GM23248 (cell line): ENCODE measurements around the gene MRPL20. TPM values are rescaled to one million over a fixed set of nuclear protein-coding genes. Genes with fewer than 3 reads are reported as not detected.
"Not testable (repeated sequence)": the region's sequence is repeated elsewhere in the genome, so short reads cannot be mapped to it uniquely, and the experiment has no call there.

ENCODE experiments used
- DNase-seq: peaks from one replicate; pipeline ENCODE4 v3.0.0-alpha.2; 2015
- H2AFZ ChIP-seq: fragments of 200-600 bp; sonication (generic); 2 replicates; pipeline ENCODE4 v1.6.1; 2016; ENCODE audit warnings: antibody characterized with exemption
- H3F3A ChIP-seq: fragments of 200-600 bp; sonication (generic); 2 replicates; pipeline ENCODE4 v1.6.1; 2016; ENCODE audit warnings: mild to moderate bottlenecking, antibody characterized with exemption, mixed run types; ENCODE audit not compliant: insufficient read depth
- H3K27ac ChIP-seq: fragments of 200-600 bp; sonication (generic); 2 replicates; pipeline ENCODE4 v1.5.1; 2016; ENCODE audit warnings: mild to moderate bottlenecking
- H3K27me3 ChIP-seq: fragments of 200-600 bp; sonication (generic); replicated peaks from 2 replicates; pipeline ENCODE4 v1.6.1; 2016; ENCODE audit warnings: mild to moderate bottlenecking; ENCODE audit not compliant: insufficient read depth
- H3K36me3 ChIP-seq: fragments of 200-600 bp; sonication (generic); 2 replicates; pipeline ENCODE4 v1.6.1; 2016; ENCODE audit warnings: low read depth, mild to moderate bottlenecking
- H3K4me1 ChIP-seq: fragments of 200-600 bp; sonication (generic); 2 replicates; pipeline ENCODE4 v1.6.1; 2016; ENCODE audit warnings: mild to moderate bottlenecking; ENCODE audit not compliant: insufficient read depth
- H3K4me2 ChIP-seq: fragments of 200-600 bp; sonication (generic); one replicate; pipeline ENCODE4 v1.6.1; 2016; ENCODE audit warnings: mild to moderate bottlenecking; ENCODE audit not compliant: unreplicated experiment
- H3K4me3 ChIP-seq: fragments of 200-600 bp; sonication (generic); 2 replicates; pipeline ENCODE4 v1.5.1; 2016; ENCODE audit warnings: mild to moderate bottlenecking
- H3K79me2 ChIP-seq: fragments of 200-600 bp; sonication (generic); 2 replicates; pipeline ENCODE4 v1.6.1; 2016; ENCODE audit warnings: mild to moderate bottlenecking; ENCODE audit not compliant: insufficient read depth
- H3K9ac ChIP-seq: fragments of 200-600 bp; sonication (generic); 2 replicates; pipeline ENCODE4 v1.6.1; 2016; ENCODE audit warnings: mild to moderate bottlenecking
- H3K9me2 ChIP-seq: fragments of 200-600 bp; sonication (generic); 2 replicates; pipeline ENCODE4 v1.6.1; 2016; ENCODE audit warnings: mixed run types, mild to moderate bottlenecking, moderate library complexity; ENCODE audit not compliant: insufficient read depth
- H3K9me3 ChIP-seq: fragments of 200-600 bp; sonication (generic); one replicate; pipeline ENCODE4 v1.6.1; 2017; ENCODE audit warnings: low read depth
- H4K20me1 ChIP-seq: fragments of 200-600 bp; sonication (generic); 2 replicates; pipeline ENCODE4 v1.6.0; 2016; ENCODE audit not compliant: insufficient read depth
- EZH2 ChIP-seq: fragments of 200-600 bp; sonication (generic); IDR thresholded peaks from 2 replicates; pipeline ENCODE4 v1.6.1; 2018; ENCODE audit warnings: antibody characterized with exemption, mild to moderate bottlenecking; ENCODE audit not compliant: insufficient read depth, poor library complexity, severe bottlenecking
- EZH2phosphoT487 ChIP-seq: fragments of 200-600 bp; sonication (generic); IDR thresholded peaks from 2 replicates; pipeline ENCODE4 v1.6.1; 2018; ENCODE audit warnings: antibody characterized with exemption, moderate library complexity, mild to moderate bottlenecking, low read depth; ENCODE audit not compliant: insufficient read depth
- WGBS, 2 experiments: methylation state at CpG; one replicate each; pipeline ENCODE4 v1.1.6; 2015 to 2017; ENCODE audit warnings: low lambda C conversion rate in 2 of 2, low coverage in 1 of 2; ENCODE audit errors: missing lambda C conversion rate in 2 of 2; 5-methylcytosine and 5-hydroxymethylcytosine counted together
- in situ Hi-C: fragments of 300-500 bp; cut with MboI; formaldehyde crosslinking; loops from 2 replicates; pipeline ENCODE4 v1.15.0; 2020
- polyA plus RNA-seq: library from polyadenylated mRNA; unstranded; fragments of >200 nt; fragmentation: Nextera tagmentation; extraction: Ambion mirVana; gene quantifications from 2 replicates; pipeline ENCODE4 v1.2.1, GENCODE V29; 2016
- total RNA-seq: library from RNA; depleted of rRNA; stranded (reverse); fragments of >200 nt; shearing (Covaris generic); gene quantifications from 2 replicates; pipeline ENCODE4 v1.2.3, GENCODE V29; 2014

MRPL20 gene
- total and polyA plus RNA-seq, 2 experiments from 2014 or later = 88.9 to 181 TPM

DNA sequence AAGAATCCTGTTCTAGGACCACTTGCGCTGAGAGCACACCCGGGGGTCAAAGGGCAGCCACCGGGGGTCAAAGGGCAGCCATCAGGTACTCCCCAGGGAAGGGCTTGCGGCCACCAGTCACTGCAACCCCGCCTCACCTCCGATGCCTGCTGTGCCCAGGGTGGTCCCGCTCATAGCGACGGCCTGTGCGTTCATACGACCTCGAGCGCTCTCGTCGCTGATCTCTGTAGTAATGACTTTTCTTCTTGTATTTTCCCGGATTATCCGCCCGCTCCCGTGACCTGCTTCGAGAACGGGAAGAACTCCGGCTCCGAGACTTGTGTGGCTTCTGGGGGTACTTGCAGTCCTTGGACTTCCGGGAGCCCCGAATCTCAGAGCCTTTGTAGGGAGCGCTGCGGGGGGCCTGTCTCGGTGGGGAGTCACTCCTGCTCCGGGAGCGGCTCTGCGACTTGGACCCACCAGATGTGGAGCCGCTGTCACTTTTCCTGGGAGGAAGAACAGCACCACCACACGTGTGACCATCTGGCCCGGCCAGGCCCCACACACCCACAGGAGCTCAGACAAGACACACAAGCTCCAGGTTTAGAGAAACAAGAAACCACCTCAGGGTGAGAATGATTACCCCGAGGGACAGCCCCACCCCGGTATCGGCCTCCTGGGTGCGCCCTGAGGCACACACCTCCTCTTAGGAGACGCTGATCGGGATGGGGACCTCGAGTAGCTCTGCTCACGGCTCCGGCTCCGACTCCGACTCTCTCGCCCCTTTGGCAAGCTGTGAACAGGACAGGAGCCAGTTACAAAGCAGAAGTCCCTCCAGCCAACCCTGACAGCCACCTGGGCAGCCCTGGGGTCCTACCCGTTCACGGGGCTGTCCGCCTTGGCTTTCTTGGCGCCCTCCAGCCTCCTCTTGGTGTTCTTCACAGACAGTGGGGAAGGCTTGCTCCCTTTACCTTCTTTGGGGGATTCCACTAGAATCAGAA, 19.7 kb downstream of the MRPL20 start:
- 94 to 95% methylated on average over 45 to 50 of the region's 50 CpGs for WGBS, 2 experiments

DNA sequence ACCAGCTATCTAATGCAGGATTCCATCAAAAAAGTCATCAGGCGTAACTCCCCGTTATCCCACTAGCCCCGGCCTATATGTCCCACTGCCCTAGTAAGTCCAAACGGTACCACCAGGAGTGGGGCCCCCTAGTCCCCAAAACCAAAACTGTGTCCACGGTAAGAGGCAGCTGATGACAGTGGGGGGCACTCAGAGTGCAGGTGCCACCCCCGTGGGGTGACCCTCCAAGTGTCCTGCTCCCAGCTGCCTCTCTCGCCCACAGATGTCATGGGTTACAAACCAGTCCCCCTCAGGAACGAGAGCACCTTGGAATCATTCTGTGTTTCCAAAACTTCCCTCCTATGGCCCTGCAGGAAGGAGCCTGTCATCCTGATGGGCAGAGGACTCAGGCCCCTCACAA, 21.2 kb downstream of the MRPL20 start:
- Histone ChIP-seq H3K9ac (no peak overlapping the region), H3K27me3 (no peaks in the 10 kb centered on the region), H3K4me2 (no peak overlapping the region), H3F3A (no peaks in the 10 kb centered on the region), H3K4me3 (no peak overlapping the region), H3K36me3 (peaks cover 43% of the 10 kb centered on the region), H3K4me1 (no peaks in the 10 kb centered on the region), H3K27ac (no peak overlapping the region), H4K20me1 (no peaks in the 10 kb centered on the region), H3K79me2 (peaks cover 76% of the 10 kb centered on the region), H3K9me3 (no peaks in the 10 kb centered on the region), H3K9me2 (no peaks in the 10 kb centered on the region), H2AFZ (no peak overlapping the region)
- no peak for TF ChIP-seq EZH2phosphoT487
- TF ChIP-seq EZH2 = no peak
- DNase-seq = no peak
- WGBS, 2 experiments = 92 to 94% methylated on average over 8 of the region's 8 CpGs
- in situ Hi-C loops = no loop called here

More for the DNA sequence above, 19.7 kb downstream of the MRPL20 start:
- Histone ChIP-seq H3K9me2 (no peaks in the 10 kb centered on the region), H3K4me1 (no peaks in the 10 kb centered on the region), H3K79me2 (peaks cover 89% of the 10 kb centered on the region), H3K36me3 (peaks cover 57% of the 10 kb centered on the region), H3K4me2 (no peak overlapping the region), H3K9ac (no peak overlapping the region), H2AFZ (no peak overlapping the region), H3K27me3 (no peaks in the 10 kb centered on the region), H4K20me1 (no peaks in the 10 kb centered on the region), H3F3A (no peaks in the 10 kb centered on the region), H3K4me3 (no peak overlapping the region), H3K9me3 (no peaks in the 10 kb centered on the region), H3K27ac (no peak overlapping the region)
- in situ Hi-C loops = no loop called here
- no peak for TF ChIP-seq EZH2phosphoT487
- DNase-seq = no peak

DNA sequence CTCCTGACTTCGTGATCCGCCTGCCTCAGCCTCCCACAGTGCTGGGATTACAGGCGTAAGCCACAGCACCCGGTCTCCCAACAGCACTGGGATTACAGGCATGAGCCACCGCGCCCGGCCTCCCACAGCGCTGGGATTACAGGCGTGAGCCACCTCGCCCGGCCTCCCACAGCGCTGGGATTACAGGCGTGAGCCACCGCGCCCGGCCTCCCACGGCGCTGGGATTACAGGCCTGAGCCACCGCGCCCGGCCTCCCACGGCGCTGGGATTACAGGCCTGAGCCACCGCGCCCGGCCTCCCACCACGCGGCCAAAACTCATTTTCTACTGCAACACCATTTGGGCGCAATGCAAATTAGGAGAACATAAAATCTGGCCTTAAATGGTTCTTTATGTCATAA, 21.8 kb downstream of the MRPL20 start:
- H3K27me3 ChIP-seq, H3K4me3 ChIP-seq, H3F3A ChIP-seq, DNase-seq, H3K9me3 ChIP-seq, H2AFZ ChIP-seq, in situ Hi-C loops, H3K4me1 ChIP-seq, H3K27ac ChIP-seq, H3K9ac ChIP-seq, H3K9me2 ChIP-seq, H3K4me2 ChIP-seq, H4K20me1 ChIP-seq: not testable (repeated sequence)
- 90 to 93% methylated on average over 20 to 29 of the region's 29 CpGs for WGBS, 2 experiments
- Histone ChIP-seq H3K36me3 (peaks cover 37% of the 10 kb centered on the region; the same call in 1 of the 2 replicates), H3K79me2 (peaks cover 70% of the 10 kb centered on the region)

DNA sequence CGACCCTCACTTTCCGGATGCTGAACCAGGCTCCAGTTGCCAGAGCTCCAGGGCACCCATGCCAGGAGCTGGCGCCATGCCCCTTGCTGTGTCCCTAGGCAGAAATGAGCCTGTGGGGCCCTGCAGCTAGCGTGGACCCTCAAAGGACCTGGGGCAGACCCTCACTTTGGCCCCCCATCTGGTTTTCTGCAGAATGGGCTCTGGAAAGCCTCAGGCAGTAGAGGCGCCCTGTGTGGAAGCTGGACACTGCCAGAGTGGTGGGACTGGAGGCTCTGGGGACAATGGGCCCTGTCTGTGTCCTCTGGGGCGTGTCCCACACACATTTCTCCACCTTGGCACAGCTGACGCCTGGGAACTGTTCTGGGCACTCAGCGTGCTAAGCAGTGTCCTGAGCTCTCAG, 25.8 kb downstream of the MRPL20 start:
- Histone ChIP-seq H3K9me3 (no peaks in the 10 kb centered on the region), H3K4me1 (no peaks in the 10 kb centered on the region), H3K27me3 (no peaks in the 10 kb centered on the region), H3K4me2 (no peak overlapping the region), H3K9me2 (no peaks in the 10 kb centered on the region), H3K9ac (no peak overlapping the region), H3K36me3 (peaks cover 8% of the 10 kb centered on the region; the same call in 1 of the 2 replicates), H3K4me3 (no peak overlapping the region), H3K27ac (no peak overlapping the region), H2AFZ (no peak overlapping the region), H3K79me2 (peaks cover 50% of the 10 kb centered on the region), H3F3A (peaks cover 13% of the 10 kb centered on the region; the same call in 1 of the 2 replicates), H4K20me1 (no peaks in the 10 kb centered on the region)
- in situ Hi-C loops = no loop called here
- WGBS, 2 experiments = 77 to 90% methylated on average over 5 to 8 of the region's 8 CpGs
- no peak for DNase-seq
- TF ChIP-seq EZH2 = no peak
- TF ChIP-seq EZH2phosphoT487 = no peak
